ENCODE data around the gene SHROOM4. TPM values are rescaled to one million over a fixed set of nuclear protein-coding genes. Genes with fewer than 3 reads are reported as not detected.

The SHROOM4 gene
- total RNA-seq, 3 donors from 2014 or later, result 2.9 to 3.6 (median 3.2) TPM

GRCh38 chrX:50747471-50747900, 66.5 kb downstream of the SHROOM4 start:
- no peak for TF ChIP-seq CTCF (IDR thresholded peaks at IDR 0.05)
- Histone ChIP-seq H3K4me3 (no peak overlapping the region), H3K36me3 (ENCODE audit: low read depth) (no peaks in the 10 kb centered on the region), H3K4me1 (ENCODE audit: low read depth) (no peaks in the 10 kb centered on the region), H3K9me3 (no peaks in the 10 kb centered on the region)
- DNase-seq (no peak), ATAC-seq (peak; percentile 53)
- intact Hi-C loops (cut with DNase I, micrococcal nuclease), result loop anchor here in 1 of 2 donors (5.0 kb wide), 1 partner anchor 155 kb away; no protein-coding TSS in a partner anchor

GRCh38 chrX:50736656-50737055, 77.3 kb downstream of the SHROOM4 start:
- H3K4me3 ChIP-seq, result no peak overlapping the region
- no peaks in the 10 kb centered on the region for H3K9me3 ChIP-seq
- no peaks in the 10 kb centered on the region for H3K36me3 ChIP-seq (ENCODE audit: low read depth)
- DNase-seq (no peak), ATAC-seq (no peak)
- intact Hi-C loops (cut with DNase I, micrococcal nuclease), result no loop called here
- TF ChIP-seq CTCF (IDR thresholded peaks at IDR 0.05), result no peak
- no peaks in the 10 kb centered on the region for H3K4me1 ChIP-seq (ENCODE audit: low read depth)

GRCh38 chrX:50726296-50726695, 87.7 kb downstream of the SHROOM4 start:
- ATAC-seq, result no peak
- no peak overlapping the region for H3K4me3 ChIP-seq
- DNase-seq, result no peak
- no peaks in the 10 kb centered on the region for H3K4me1 ChIP-seq (ENCODE audit: low read depth)
- no peak for TF ChIP-seq CTCF (IDR thresholded peaks at IDR 0.05)
- H3K9me3 ChIP-seq, result no peaks in the 10 kb centered on the region
- intact Hi-C loops (cut with DNase I, micrococcal nuclease), result no loop called here
- no peaks in the 10 kb centered on the region for H3K36me3 ChIP-seq (ENCODE audit: low read depth)

- no peak overlapping the region for H3K4me3 ChIP-seq
- no peak for DNase-seq
- H3K4me1 ChIP-seq (ENCODE audit: low read depth), result no peaks in the 10 kb centered on the region
- no peak for TF ChIP-seq CTCF (IDR thresholded peaks at IDR 0.05)
- H3K36me3 ChIP-seq (ENCODE audit: low read depth), result no peaks in the 10 kb centered on the region
- H3K9me3 ChIP-seq, result no peaks in the 10 kb centered on the region
- intact Hi-C loops (cut with DNase I, micrococcal nuclease), result no loop called here
- ATAC-seq, result no peak
These were observed 88.7 kb downstream of the SHROOM4 start for GRCh38 chrX:50725310-50725709.

DNA sequence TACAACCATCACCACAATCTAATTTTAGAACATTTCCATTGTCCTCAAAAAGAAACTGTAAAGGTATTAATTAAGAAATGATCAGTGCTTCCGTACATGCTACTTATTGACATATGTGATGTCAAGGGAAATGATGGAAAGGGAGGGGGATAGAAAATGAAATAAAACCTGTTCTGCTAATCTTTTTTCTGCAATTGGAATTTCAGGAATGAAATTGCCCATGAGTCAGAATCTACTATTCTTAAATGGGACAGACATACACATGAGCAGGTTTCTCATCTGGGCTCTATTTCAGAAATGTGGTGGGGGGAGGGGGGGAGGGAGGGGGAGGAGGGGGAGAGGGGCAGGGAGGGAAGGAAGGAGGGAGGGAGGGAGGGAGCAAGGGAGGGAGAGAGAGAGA, 91.0 kb downstream of the SHROOM4 start:
- ATAC-seq (no peak), DNase-seq (no peak)
- no peak for TF ChIP-seq CTCF (IDR thresholded peaks at IDR 0.05)
- Histone ChIP-seq H3K9me3 (no peaks in the 10 kb centered on the region), H3K36me3 (ENCODE audit: low read depth) (no peaks in the 10 kb centered on the region), H3K4me3 (no peak overlapping the region), H3K4me1 (ENCODE audit: low read depth) (no peaks in the 10 kb centered on the region)
- intact Hi-C loops (cut with DNase I, micrococcal nuclease), result no loop called here
